Measurements from ENCODE around the gene PELI3.

GRCh38 chr11:66505276-66505816, 38.6 kb downstream of the PELI3 start:
- TF ChIP-seq POLR2A (IDR thresholded peaks at IDR 0.05) (no peak), POLR2AphosphoS5 (IDR thresholded peaks at IDR 0.05) (no peak), CTCF (IDR thresholded peaks at IDR 0.05) (no peak), EP300 (IDR thresholded peaks at IDR 0.05) (no peak)
